NK-92 treated with Interleukin-12 subunit alpha and Interleukin-12 subunit beta, amount 100 ng/mL, for 24 hours (cell line): ENCODE results near the gene WDR81.

Experiments
- DNase-seq: peaks from one replicate; lab custom pipeline; 2025; lab: John Stamatoyannopoulos, UW

WDR81 gene

DNA sequence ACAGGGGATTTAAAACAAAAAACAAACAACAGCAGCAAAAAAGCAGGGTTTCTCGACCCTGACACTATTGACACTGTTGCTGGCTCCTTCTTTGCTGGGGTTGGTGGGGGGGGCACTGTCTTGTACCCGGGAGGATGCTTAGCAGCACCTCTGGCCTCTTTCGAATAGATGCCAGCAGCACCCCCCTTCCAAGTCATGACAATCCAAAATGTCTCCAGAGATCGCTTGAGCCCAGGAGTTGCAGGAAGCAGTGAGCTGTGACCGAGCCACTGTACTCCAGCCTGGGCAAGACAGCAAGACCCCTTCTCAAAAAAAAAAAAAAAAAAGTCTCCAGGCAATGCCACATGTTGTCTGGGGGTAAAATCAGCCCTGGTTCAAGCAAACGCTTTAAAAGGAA is 57.7 kb downstream of the WDR81 start:
- no peak for DNase-seq

DNA sequence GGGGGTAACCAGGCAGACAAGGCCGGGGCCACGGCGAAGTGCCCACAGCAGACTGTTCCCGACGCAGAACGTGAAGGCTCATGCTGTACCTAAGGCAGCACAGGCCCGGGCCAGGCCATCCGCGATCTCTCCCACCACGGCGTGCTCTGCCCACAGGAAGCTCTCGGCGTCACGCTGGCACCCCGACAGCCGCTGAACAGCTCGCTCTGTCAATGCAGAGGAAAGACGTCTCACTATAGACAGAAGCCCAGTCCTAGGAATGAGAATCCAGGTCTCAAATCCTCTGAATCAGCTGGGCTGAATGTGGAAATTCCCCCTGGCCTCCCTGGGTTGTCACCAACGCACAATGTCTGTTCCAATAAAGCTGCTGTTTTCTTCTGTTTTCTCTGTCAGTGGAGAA is 58.8 kb downstream of the WDR81 start:
- DNase-seq, result no peak

DNA sequence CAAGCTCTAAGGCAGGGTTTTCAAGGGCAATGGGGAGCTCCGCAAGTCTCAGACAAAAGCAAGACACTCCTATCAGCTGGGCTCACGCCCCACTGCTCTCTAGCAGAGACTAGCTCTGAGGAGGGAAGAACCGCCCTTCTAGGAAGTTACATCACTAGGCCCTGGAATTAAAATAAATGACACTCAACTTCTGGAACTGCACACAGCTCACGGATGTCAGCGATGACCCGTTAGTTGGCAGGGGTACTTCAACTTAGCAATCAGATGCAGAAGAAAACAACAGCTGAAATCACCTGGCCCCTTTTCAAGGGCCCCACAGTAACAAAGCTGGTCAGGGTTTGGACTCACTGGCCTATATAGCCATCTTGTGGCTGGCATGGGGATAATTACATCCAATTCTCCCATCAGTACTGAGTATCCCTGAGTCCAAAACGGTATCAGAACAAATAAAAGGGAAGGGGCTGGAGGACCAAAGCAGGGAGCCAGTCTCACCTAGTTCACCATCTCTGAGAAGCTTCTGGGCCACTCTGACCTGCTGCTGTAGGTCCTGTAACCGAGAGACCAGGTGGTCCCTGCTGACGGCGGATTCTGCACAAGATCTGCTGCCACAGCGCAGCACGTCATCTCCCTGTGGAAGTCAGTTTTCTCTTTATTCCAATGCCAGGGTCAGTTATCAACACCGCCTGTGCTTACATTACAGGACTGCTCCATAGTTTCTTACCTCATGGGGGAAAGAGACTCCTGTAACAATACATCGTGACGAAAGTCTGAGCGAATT is 59.5 kb downstream of the WDR81 start:
- no peak for DNase-seq

DNA sequence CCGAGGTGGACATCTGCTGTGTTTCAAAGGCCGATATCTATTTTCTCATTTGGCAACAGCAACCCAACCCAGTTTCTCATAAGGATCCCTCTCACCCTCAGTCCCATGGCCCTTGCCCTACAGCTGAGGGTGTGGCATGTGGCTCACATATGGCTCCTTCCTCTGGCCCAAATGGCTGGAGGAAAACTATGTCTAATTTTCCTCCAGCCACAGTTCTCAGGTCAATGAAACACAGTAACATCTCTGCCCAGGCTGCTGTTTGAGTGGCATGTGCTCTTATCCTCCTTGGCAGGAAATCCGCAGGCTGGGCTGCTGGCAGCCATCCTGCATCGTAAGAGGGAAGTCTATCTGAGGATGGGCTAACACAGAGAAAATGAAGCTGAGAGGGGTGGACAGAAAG is 61.4 kb downstream of the WDR81 start:
- DNase-seq, result no peak

DNA sequence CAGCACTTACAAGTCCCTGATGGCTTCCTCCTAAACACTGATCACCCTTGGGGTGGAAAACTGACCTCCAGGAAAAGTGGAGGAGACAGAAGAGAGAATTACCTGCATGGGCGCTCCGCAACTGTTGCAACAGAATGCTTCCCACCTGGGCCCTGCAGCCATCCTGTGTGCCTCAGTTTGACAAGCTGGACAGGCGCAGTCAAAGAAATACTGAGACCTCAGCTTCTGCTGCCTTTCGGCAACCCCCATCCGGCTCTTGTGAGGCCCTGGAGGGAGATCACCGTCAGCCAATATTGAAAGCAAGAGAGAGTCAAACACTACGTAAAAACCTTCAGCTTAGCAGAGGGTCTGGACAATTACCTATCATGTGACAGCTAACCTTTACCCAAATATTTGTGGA is 62.2 kb downstream of the WDR81 start:
- DNase-seq, result no peak

DNA sequence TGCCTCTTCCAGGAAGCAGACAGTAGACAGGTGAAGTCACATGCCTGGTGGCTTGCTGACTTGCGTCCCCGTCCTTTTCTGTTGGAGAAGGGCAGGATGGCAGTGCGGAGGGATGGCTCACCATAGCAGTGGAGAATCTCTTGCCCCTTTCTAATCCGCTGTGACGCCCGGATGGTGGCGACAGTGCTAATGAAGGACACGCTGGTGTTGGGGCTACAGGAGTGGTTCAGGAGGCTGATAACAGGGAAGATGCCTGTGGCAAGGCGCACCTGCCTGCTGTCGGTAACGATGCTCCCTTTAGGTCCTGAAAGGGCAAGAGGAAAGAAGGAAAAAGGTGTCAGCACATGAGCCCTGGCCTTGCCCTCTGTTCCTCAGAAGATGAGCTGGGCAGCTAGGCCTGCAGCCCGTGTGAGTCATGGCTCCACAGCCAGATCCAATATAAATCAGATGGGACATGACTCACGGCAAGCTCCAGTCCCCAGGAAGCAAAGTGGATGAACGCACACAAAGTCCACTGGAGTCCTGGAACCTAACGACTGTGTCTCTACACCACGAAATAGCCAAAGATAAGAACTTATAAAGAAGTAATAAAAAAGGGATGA is 62.9 kb downstream of the WDR81 start:
- DNase-seq, result no peak
